ENCODE measurements around the gene PRKN. TPM values are rescaled to one million over a fixed set of nuclear protein-coding genes. Genes with fewer than 3 reads are reported as not detected.

Gene PRKN
- total and polyA plus RNA-seq, 2 experiments from 2014 or later = 1.2 to 2.3 TPM

DNA sequence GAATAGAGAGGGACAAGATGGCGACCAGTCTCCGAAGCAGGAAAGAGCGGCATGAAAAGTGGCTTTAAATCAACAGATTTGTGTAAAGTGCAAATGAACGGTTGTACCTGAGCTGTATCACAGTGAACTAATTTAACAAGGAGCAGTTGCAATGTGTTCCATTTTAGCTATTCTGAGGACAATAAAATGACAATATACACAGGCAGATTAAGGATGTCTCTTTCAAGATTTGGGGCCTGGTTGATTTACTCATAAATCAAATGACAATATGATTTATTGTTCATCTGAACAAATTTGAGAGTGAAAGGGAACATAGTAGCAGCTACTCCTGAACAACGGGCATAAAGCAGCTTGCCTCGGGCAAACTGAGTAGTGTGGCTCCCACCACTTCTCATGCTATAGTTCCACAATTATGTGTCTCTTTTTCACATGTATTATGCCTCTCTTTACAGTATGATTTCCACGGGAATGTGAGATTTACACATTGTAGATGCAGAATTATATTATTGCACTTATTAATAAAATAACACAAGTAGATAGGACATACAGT, 1249.6 kb downstream of the PRKN start:
- WGBS, 2 experiments (ENCODE audit: low coverage in 1 of 2, low lambda C conversion rate in 2 of 2, missing lambda C conversion rate in 2 of 2) = 88 to 92% methylated on average over 7 of the region's 7 CpGs
- no peak overlapping the region for H2AFZ ChIP-seq

DNA sequence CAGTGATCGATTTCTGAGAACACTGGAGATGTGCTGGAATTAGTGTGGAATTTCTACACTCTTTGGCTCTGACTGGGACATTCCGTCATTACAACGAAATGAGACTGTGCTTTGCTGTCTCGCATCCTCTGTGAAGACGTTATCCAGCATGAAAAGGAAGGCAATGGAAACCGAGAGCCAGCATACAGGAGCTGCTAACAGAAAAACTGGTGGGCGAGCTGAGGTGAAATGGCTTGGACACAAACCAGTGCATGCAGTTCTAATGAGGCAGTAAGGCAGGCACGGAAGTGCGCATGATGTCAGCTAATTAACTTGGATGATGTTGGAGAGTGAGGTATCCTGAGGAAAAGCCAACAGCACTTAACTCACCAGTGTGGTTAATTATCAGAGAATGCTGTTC, 1250.9 kb downstream of the PRKN start:
- no peak overlapping the region for H3K4me3 ChIP-seq
- H4K20me1 ChIP-seq (ENCODE audit: insufficient read depth) = no peaks in the 10 kb centered on the region
- no peaks in the 10 kb centered on the region for H3K4me1 ChIP-seq (ENCODE audit: insufficient read depth)
- no peaks in the 10 kb centered on the region for H3K9me3 ChIP-seq (ENCODE audit: low read depth)
- no peak overlapping the region for H3K4me2 ChIP-seq (ENCODE audit: unreplicated experiment)
- H3F3A ChIP-seq (ENCODE audit: insufficient read depth) = no peaks in the 10 kb centered on the region
- no peak overlapping the region for H3K9ac ChIP-seq
- 77 to 79% methylated on average over 9 of the region's 9 CpGs for WGBS, 2 experiments (ENCODE audit: low coverage in 1 of 2, low lambda C conversion rate in 2 of 2, missing lambda C conversion rate in 2 of 2)
- H3K36me3 ChIP-seq (ENCODE audit: low read depth) = no peaks in the 10 kb centered on the region
- H3K9me2 ChIP-seq (ENCODE audit: insufficient read depth) = no peaks in the 10 kb centered on the region
- H3K27me3 ChIP-seq (replicated peaks; ENCODE audit: insufficient read depth) = no peaks in the 10 kb centered on the region
- TF ChIP-seq EZH2 (IDR thresholded peaks at IDR 0.05; ENCODE audit: insufficient read depth, poor library complexity, severe bottlenecking) = no peak
- TF ChIP-seq EZH2phosphoT487 (IDR thresholded peaks at IDR 0.05; ENCODE audit: insufficient read depth, low read depth) = no peak
- H3K27ac ChIP-seq = no peak overlapping the region
- DNase-seq = peak; percentile 23
- in situ Hi-C loops (cut with MboI) = no loop called here
- H3K79me2 ChIP-seq (ENCODE audit: insufficient read depth) = no peaks in the 10 kb centered on the region
- no peak overlapping the region for H2AFZ ChIP-seq

More for the DNA sequence above, 1249.6 kb downstream of the PRKN start:
- H3F3A ChIP-seq (ENCODE audit: insufficient read depth) = 0 out of 2 replicates have a peak, but pooled peaks cover 4% of the 10 kb centered on the region
- H3K9me3 ChIP-seq (ENCODE audit: low read depth) = no peaks in the 10 kb centered on the region
- H3K79me2 ChIP-seq (ENCODE audit: insufficient read depth) = no peaks in the 10 kb centered on the region
- in situ Hi-C loops (cut with MboI) = no loop called here
- no peak overlapping the region for H3K4me2 ChIP-seq (ENCODE audit: unreplicated experiment)
- no peaks in the 10 kb centered on the region for H3K36me3 ChIP-seq (ENCODE audit: low read depth)
- H3K4me3 ChIP-seq = no peak overlapping the region
- no peaks in the 10 kb centered on the region for H3K27me3 ChIP-seq (replicated peaks; ENCODE audit: insufficient read depth)
- no peak for DNase-seq
- H3K27ac ChIP-seq = no peak overlapping the region
- H4K20me1 ChIP-seq (ENCODE audit: insufficient read depth) = no peaks in the 10 kb centered on the region
- H3K4me1 ChIP-seq (ENCODE audit: insufficient read depth) = no peaks in the 10 kb centered on the region
- H3K9me2 ChIP-seq (ENCODE audit: insufficient read depth) = no peaks in the 10 kb centered on the region
- TF ChIP-seq EZH2 (IDR thresholded peaks at IDR 0.05; ENCODE audit: insufficient read depth, poor library complexity, severe bottlenecking) (no peak), EZH2phosphoT487 (IDR thresholded peaks at IDR 0.05; ENCODE audit: insufficient read depth, low read depth) (no peak)
- no peak overlapping the region for H3K9ac ChIP-seq

DNA sequence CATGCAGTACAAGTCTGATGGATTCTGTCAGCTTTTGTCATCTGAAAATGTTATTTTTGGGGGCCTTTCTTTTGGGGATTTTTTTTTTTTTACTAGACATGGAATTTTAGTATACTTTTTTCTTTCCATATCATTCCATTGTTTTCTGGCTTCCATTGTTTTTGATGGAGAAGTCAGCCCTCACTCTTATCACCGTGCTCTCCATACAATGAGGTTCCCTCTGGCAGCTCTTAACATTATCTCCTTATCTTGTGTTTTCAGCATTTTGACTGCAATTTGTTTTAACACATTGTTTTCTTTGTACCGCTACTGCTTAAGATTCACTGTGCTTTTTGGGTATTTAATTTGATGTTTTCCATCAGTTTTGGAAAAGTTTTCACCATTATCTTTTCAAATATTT, 1262.2 kb downstream of the PRKN start:
- Histone ChIP-seq H3K4me2 (ENCODE audit: unreplicated experiment) (no peak overlapping the region), H3K4me3 (no peak overlapping the region), H3K9me2 (ENCODE audit: insufficient read depth) (no peaks in the 10 kb centered on the region), H3K9ac (no peak overlapping the region), H3F3A (ENCODE audit: insufficient read depth) (no peaks in the 10 kb centered on the region), H3K27me3 (replicated peaks; ENCODE audit: insufficient read depth) (no peaks in the 10 kb centered on the region), H3K4me1 (ENCODE audit: insufficient read depth) (peaks cover 7% of the 10 kb centered on the region), H3K79me2 (ENCODE audit: insufficient read depth) (no peaks in the 10 kb centered on the region), H4K20me1 (ENCODE audit: insufficient read depth) (no peaks in the 10 kb centered on the region), H3K36me3 (ENCODE audit: low read depth) (no peaks in the 10 kb centered on the region), H3K9me3 (ENCODE audit: low read depth) (no peaks in the 10 kb centered on the region), H3K27ac (no peak overlapping the region), H2AFZ (no peak overlapping the region)
- no peak for DNase-seq
- TF ChIP-seq EZH2 (IDR thresholded peaks at IDR 0.05; ENCODE audit: insufficient read depth, poor library complexity, severe bottlenecking) (no peak), EZH2phosphoT487 (IDR thresholded peaks at IDR 0.05; ENCODE audit: insufficient read depth, low read depth) (no peak)
- in situ Hi-C loops (cut with MboI) = no loop called here
- 64 to 66% methylated on average over 2 of the region's 2 CpGs for WGBS, 2 experiments (ENCODE audit: low coverage in 1 of 2, low lambda C conversion rate in 2 of 2, missing lambda C conversion rate in 2 of 2)

DNA sequence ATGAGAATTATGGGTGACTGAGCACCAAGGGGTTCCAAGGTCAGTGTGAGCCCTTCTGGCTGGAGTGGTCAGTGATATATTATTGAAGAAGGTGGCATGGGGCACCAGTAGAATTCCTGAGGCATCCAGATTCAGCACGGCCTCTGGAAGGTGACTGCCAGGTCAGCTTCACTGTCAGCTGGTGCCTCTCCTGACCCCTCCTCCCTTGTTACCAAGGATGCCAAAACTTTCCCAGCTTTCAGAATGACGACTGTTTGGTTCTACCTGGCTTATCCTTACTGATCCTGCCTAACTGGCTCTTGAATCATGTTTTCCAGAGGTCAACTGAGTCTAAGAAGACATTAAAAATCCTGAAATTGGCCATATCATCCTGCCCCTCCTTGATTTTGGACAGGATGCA, 1264.5 kb downstream of the PRKN start:
- no peaks in the 10 kb centered on the region for H3K79me2 ChIP-seq (ENCODE audit: insufficient read depth)
- no peak overlapping the region for H3K4me2 ChIP-seq (ENCODE audit: unreplicated experiment)
- H3K27ac ChIP-seq = no peak overlapping the region
- H3K27me3 ChIP-seq (replicated peaks; ENCODE audit: insufficient read depth) = no peaks in the 10 kb centered on the region
- H3K4me3 ChIP-seq = no peak overlapping the region
- H3K9me2 ChIP-seq (ENCODE audit: insufficient read depth) = no peaks in the 10 kb centered on the region
- H2AFZ ChIP-seq = no peak overlapping the region
- in situ Hi-C loops (cut with MboI) = no loop called here
- no peak for TF ChIP-seq EZH2phosphoT487 (IDR thresholded peaks at IDR 0.05; ENCODE audit: insufficient read depth, low read depth)
- no peak for TF ChIP-seq EZH2 (IDR thresholded peaks at IDR 0.05; ENCODE audit: insufficient read depth, poor library complexity, severe bottlenecking)
- H4K20me1 ChIP-seq (ENCODE audit: insufficient read depth) = no peaks in the 10 kb centered on the region
- no peak overlapping the region for H3K9ac ChIP-seq
- no peaks in the 10 kb centered on the region for H3K36me3 ChIP-seq (ENCODE audit: low read depth)
- 59 to 73% methylated on average over 2 of the region's 2 CpGs for WGBS, 2 experiments (ENCODE audit: low coverage in 1 of 2, low lambda C conversion rate in 2 of 2, missing lambda C conversion rate in 2 of 2)
- DNase-seq = no peak
- H3F3A ChIP-seq (ENCODE audit: insufficient read depth) = no peaks in the 10 kb centered on the region
- peaks cover 7% of the 10 kb centered on the region for H3K4me1 ChIP-seq (ENCODE audit: insufficient read depth)
- no peaks in the 10 kb centered on the region for H3K9me3 ChIP-seq (ENCODE audit: low read depth)

DNA sequence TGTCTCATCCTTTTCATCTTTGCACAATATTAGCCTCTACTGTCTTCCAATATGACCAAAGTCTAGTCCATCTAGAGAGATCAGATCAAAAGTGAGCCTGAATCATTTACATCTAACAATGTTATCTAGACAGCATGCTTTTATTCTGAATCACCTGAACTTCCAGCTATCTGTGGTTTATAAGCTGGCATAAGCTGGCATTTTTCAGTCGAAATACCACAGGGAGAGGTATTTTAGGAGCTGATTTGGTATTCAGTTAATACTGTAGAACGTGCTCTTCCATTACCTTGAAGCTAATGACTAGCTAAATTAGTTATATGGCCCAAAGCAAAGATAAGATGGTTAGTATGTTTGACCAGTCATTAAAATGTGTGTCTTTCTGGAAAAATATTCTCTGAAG, 1265.4 kb downstream of the PRKN start:
- Histone ChIP-seq H3K9me3 (ENCODE audit: low read depth) (no peaks in the 10 kb centered on the region), H3K27ac (no peak overlapping the region), H3K4me3 (no peak overlapping the region), H3K9ac (no peak overlapping the region), H4K20me1 (ENCODE audit: insufficient read depth) (no peaks in the 10 kb centered on the region), H3K36me3 (ENCODE audit: low read depth) (no peaks in the 10 kb centered on the region), H3K79me2 (ENCODE audit: insufficient read depth) (no peaks in the 10 kb centered on the region), H3K9me2 (ENCODE audit: insufficient read depth) (no peaks in the 10 kb centered on the region), H3F3A (ENCODE audit: insufficient read depth) (no peaks in the 10 kb centered on the region), H3K4me2 (ENCODE audit: unreplicated experiment) (no peak overlapping the region), H3K27me3 (replicated peaks; ENCODE audit: insufficient read depth) (no peaks in the 10 kb centered on the region), H2AFZ (no peak overlapping the region), H3K4me1 (ENCODE audit: insufficient read depth) (peaks cover 7% of the 10 kb centered on the region)
- in situ Hi-C loops (cut with MboI) = no loop called here
- DNase-seq = peak; percentile 24
- TF ChIP-seq EZH2 (IDR thresholded peaks at IDR 0.05; ENCODE audit: insufficient read depth, poor library complexity, severe bottlenecking) (no peak), EZH2phosphoT487 (IDR thresholded peaks at IDR 0.05; ENCODE audit: insufficient read depth, low read depth) (no peak)
- WGBS, 2 experiments (ENCODE audit: low coverage in 1 of 2, low lambda C conversion rate in 2 of 2, missing lambda C conversion rate in 2 of 2) = 43 to 58% methylated on average over 2 of the region's 2 CpGs
